Inferior parietal cortex (tissue), 1 donor: ENCODE measurements around the gene KDELR1.
A peak's percentile ranks its signal among the peaks of the same experiment; 100 is the strongest.

Experiments
- DNase-seq: peaks from one replicate; pipeline ENCODE4 v3.0.0-alpha.2; 2016; ENCODE audit errors: extremely low spot score

The KDELR1 gene

DNA sequence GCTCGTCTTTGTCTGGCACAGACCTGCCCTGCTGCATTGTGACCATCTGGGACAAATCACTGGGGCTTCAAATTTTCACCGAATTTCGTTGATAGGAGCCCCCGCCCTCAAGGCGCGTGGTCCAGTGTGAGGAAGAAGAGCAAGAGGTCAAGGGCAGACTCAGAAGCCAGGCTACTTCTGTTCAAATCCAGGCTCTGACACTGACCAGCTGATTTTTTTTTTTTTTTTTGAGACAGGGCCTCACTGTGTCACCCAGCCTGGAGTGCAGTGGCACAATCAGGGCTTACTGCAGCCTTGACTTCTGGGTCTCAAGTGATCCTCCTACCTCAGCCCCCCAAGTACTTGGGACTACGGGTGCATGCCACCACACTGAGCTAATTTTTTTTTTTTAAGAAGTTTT lies 20.0 kb downstream of the KDELR1 start:
- DNase-seq = no peak

DNA sequence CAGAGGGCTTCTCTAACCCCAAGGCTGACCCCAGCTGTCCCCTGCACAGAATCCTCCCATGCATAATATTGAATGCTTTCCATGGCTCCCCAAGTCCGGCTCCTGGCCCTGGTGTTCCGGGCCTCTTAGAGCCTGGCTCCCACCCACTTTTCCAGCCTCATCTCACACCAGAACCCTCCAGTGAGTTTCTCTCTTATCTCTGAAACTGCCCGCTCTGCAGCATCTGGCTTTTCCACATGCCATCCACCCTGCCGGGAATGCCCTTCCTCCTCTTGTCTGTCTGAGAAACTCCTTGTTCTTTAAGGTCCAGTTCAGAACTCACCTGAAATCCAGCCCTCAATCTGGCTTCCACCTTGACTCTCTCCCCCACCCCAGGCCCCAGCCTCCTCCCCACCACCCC lies 20.4 kb downstream of the KDELR1 start:
- no peak for DNase-seq

DNA sequence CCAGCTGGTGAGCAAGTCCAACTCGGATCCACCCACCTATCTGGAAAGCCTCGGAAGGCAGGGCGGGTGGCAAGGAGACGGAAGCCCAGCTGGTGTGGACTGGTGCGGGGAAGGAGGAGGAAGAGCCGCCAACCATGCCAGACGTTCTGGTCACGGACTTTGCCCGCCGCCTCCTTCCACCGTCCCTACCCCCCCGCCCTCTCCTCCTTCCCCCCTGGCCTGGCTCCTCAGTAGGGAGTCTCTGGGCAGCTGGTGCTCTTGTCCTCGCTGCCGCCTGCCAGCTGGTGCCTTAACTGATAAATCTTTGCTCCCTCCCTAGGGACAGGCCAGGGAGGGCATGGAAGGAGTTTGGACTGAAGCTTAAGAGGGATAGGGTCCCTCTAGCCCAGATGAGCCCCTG lies 22.4 kb downstream of the KDELR1 start:
- DNase-seq = no peak

DNA sequence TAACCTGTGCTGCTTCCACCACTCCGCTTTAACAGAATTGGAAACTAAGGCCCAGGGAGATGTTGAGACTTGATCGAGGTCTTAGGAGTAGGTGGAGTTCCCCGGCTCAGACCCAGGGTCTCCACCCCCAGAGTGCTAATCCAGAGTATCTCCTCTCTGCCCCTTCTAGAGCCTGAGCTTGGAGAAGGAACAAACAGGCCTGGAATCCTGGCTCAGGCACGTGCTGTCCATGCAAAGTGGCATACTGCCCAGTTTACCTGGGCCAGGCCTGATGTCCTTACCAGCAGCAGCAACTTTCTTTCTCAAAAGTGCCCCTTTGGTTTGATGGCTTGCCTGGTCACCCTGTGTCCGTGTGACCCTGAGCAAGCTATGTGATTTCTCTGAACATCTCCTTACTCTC lies 23.5 kb downstream of the KDELR1 start:
- no peak for DNase-seq

DNA sequence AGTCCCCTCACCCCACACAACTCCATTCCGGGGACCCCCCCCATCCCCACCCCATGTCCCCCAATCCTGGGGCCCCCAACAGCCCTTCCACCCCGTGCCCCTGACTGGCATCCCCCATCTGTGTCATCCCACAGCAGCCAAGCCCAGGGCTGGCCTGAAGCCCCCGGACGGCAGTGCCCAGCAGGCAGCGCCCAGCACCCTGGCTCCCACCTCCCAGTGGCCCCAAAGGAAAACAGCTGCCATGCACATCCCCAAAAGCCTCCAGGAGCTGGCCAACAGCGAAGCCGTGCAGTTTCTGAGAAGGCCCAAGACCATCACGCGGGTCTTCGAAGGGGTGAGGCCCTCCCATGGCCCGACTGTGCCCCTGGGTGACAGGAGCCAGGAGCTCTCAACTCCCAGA lies 25.7 kb downstream of the KDELR1 start:
- no peak for DNase-seq

GRCh38 chr19:48364598-48365348 lies 26.6 kb downstream of the KDELR1 start:
- DNase-seq = no peak

DNA sequence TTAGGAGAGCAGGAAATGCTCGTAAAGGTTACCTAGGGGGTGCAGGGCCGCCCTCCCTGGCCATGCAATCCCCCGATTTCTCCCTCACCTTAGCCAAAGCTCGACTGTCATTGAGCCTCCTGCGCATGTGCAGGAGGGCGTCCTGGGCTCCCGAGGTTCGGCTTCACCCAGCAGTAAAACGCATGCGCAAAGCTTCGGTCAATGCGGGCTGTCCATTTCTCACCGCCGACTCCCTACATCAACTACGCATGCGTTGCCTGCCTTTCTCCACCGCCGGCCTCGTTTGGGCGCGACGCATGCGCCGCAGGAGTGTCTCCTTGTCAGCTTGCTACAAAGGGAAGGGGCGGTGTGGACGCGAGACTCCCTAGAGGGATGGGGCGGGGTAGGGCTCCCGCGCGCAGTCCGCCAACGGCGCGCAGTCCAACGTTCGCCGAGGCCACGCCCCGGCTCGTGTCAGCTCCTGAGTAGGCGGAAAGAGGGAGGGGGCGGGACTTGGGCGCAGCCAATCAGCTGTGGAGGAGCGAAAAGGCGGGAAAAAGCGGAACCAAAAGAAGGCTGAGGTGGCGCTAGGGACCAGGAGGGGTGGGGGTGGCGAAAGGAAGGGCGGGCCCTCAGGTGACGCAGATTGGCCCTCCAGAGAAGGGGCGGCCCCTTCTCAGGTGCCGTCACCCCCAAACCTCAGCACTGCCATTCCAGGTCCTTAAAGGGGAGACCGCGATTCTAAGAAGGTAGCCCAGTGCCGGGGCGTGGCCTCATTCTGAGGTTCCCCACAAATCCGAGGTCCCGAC lies 27.3 kb downstream of the KDELR1 start, which contains the start of the genes SYNGR4 and TMEM143:
TSS of gene SYNGR4 (plus strand) at position 558 of the 788 bp plus-strand sequence. CDS start 1,476 bp downstream, outside the sequence.
TSS of gene TMEM143 (minus strand) at position 131 of the 788 bp plus-strand sequence. CDS start at position 111, 20 bp downstream.
- peak; percentile 100 for DNase-seq

GRCh38 chr19:48363500-48363809 lies 27.9 kb downstream of the KDELR1 start:
- DNase-seq = no peak

DNA sequence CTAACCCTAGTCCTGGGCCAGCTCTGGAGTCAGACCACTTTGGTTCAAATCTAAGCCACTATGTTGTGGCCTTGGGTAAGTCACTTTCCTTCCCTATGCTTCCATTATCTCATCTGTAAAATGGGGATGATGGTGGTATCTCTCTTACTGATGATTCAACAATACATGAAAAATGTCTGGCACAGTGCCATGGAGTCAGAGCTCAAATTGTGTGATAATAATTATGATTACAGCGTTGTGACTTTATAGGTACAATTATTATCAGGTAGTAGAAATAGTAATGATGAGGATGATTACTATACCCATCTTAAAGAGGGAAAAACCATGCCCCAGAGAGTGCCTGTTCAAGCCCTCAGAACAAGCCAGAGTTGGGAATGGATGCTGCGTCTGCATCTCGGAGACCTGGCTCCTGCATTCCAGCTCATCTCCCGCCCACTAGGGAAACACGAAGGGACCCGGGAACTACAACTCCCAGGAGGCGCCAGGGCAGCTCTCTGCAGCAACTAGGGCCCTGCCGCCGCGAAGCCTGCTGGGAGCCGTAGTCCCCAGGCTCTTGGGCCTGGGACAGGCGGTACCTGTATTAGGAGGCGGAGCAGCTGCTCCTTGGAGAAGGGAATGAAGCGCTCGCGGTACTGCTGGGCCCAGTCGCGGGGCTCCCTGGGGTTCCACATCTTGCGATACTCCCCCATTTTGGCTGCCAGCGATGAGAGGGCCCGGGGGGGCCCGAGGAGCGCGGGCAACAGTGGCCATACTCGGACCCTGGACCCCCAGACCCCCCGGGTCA lies 28.4 kb downstream of the KDELR1 start:
- DNase-seq = peak; percentile 93

DNA sequence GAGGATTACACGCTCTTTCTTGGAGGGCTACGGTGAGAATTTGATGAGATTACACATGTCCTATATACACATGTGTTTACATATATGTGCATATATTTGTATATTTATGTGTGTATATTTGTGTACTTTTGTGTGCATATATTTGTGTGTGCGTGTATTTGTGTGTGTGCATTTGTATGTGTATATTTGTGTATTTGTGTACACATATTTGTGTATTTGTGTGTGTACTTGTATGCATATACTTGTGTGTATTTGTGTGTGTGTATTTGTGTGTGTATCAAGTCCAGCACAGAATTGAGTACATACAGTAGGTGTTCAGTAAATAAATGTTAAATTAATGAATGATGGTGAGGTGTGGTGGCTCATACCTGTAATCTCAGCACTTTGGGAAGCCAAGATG lies 29.4 kb downstream of the KDELR1 start:
- DNase-seq = no peak

- DNase-seq = no peak
Observed at GRCh38 chr19:48359123-48359522, 32.2 kb downstream of the KDELR1 start.

DNA sequence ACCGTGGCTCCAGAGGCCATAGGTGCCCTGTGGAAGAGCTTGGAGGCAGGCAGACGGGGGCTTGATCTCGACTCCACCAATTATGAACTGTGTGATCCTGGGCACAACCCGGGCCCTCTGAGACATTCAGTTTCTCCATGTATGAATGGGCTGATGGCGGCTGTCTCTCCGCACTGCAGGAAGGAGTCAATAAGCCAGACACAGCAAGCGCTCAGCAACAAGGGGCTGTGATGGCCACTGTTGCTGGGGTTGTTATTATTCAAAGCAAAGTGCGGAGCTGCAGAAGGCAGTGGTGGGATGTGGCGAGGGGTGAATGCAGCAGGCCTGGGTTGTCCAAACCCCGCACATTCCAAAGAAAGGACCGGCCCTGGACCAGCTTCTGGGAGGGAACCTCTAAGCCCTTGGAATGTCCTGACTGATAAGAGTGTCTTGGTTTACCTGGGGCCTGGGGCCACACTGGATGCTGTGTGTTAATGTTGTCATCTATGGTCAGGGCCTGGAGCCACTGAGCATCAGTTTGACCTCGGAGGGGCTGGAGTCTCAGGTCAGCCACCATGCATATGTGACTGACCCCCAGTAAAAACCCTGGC lies 35.9 kb downstream of the KDELR1 start:
- DNase-seq = no peak

DNA sequence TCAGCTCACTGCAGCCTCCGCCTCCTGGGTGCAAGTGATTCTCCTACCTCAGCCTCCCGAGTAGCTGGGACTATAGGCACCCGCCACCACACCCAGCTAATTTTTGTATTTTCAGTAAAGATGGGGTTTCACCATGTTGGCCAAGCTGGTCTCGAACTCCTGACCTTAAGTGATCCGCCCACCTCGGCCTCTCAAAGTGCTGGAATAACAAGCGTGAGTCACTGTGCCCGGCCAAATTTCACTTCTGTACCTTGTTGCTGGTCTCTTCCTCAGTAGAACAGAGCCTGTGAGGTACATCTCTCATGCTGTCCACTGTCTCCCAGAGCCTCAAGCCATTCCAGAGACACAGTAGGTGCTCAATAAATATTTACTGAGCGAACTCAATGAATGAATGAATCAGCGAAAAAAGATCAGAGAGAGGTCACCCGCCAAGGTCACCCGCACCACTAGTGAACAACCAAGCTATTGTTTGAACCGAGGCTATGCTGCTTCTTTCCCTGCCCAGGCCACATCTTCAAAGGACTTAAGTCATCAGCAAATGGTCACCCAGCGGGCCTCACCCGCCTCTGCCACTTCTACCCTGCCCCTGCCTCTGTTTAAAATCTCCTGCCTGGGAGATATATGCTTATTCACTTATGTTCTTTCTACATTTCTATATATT lies 36.9 kb downstream of the KDELR1 start:
- no peak for DNase-seq

DNA sequence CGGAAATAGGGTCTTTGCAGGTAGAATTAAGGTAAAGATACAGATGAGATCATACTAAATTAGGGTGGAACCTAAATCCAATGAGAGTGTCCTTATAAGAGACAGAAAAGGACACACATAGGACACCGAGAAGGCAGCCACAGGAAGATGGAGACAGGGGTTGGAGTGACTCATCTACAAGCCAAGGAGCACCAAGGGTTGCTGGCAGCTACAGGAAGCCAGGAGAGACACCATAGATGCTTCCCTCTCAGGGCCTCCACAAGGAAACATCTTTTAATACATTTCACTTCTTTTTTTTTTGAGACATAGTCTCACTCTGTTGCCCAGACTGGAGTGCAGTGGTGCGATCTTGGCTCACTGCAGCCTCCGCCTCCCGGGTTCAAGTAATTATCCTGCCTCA lies 37.7 kb downstream of the KDELR1 start:
- DNase-seq = no peak

GRCh38 chr19:48351341-48351752 lies 40.0 kb downstream of the KDELR1 start:
- peak; percentile 30 for DNase-seq

DNA sequence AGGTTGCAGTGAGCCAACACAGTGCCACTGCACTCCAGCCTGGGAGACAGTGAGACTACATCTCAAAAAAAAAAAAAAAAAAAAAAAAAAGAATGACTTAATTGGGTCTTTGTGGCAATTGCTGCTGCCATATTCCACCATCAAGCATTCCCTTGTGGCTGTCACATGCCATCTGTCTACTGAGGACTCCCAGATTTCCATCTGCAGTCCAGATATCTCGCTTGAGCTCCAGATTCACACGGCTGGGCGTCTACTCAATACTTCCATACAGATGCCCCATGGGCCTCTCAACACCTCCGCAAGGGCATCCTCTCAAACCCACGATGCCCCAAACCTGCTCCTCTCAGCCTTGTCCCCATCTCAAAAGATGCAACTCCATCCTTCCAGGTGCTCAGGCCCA lies 40.5 kb downstream of the KDELR1 start:
- no peak for DNase-seq

DNA sequence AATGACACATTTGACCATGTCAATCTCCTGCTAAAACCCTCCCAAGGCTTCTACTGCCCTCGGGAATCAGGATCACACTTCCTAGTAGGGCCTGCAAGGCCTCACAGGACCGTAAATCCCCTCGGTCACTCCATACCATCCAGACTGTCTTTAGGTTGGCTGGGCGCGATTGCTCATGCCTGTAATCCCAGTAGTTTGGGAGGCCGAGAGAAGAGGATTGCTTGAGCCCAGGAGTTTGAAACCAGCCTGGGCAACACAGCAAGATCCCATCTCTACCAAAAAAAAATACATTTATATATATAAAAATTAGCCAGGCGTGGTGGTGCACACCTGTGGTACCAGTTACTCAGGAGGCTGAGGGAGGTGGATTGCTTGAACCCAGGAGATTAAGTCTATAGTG lies 42.6 kb downstream of the KDELR1 start:
- DNase-seq = no peak

GRCh38 chr19:48348045-48348444 lies 43.3 kb downstream of the KDELR1 start:
- DNase-seq = no peak

DNA sequence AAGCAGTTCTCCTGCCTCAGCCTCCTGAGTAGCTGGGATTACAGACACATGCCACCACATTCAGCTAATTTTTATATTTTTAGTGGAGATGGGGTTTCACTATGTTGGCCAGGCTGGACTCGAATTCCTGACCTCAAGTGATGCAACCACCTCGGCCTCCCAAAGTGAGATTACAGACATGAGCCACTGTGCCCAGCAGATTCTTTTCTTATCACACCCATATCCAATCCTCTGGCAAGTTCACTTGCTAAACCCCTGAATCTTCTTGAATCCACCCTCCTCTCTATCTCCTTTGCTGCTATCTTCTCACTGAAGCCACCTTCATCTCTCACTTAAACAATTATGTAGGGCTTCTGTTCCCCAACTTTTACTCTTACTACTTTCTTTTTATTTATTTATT lies 45.2 kb downstream of the KDELR1 start:
- DNase-seq = no peak

- no peak for DNase-seq
Observed at GRCh38 chr19:48344892-48345291, 46.5 kb downstream of the KDELR1 start.

- no peak for DNase-seq
Observed at GRCh38 chr19:48342841-48343540, 48.4 kb downstream of the KDELR1 start.
